Mesenchymal stem cell (in vitro differentiated cells and primary cell): ENCODE measurements around the gene GIMAP7. TPM values are rescaled to one million over a fixed set of nuclear protein-coding genes. Genes with fewer than 3 reads are reported as not detected.

Source experiments
- DNase-seq: peaks from one replicate; pipeline ENCODE4 v3.0.0-alpha.2; 2013
- H2AFZ ChIP-seq: one replicate; pipeline ENCODE4 v1.6.1; 2013; ENCODE audit warnings: low read depth, mild to moderate bottlenecking, control low read depth, inconsistent platforms, low read length, moderate library complexity
- H2AK5ac ChIP-seq: 2 replicates; pipeline ENCODE4 v1.6.1; 2013; ENCODE audit warnings: low read length, moderate library complexity, mild to moderate bottlenecking, inconsistent platforms; ENCODE audit not compliant: severe bottlenecking
- H2BK120ac ChIP-seq: one replicate; pipeline ENCODE4 v1.6.1; 2013; ENCODE audit warnings: low read depth, mild to moderate bottlenecking, inconsistent platforms, low read length, moderate library complexity
- H2BK12ac ChIP-seq, 2 experiments: one replicate each; pipeline ENCODE4 v1.6.1; 2013; ENCODE audit warnings: inconsistent platforms in 2 of 2, low read length in 2 of 2, mild to moderate bottlenecking in 2 of 2, moderate library complexity in 2 of 2, control low read depth in 1 of 2
- H2BK15ac ChIP-seq: one replicate; pipeline ENCODE4 v1.6.1; 2013; ENCODE audit warnings: mild to moderate bottlenecking, low read depth, inconsistent platforms; ENCODE audit not compliant: poor library complexity, severe bottlenecking
- H2BK5ac ChIP-seq: 2 replicates; pipeline ENCODE4 v1.6.1; 2013; ENCODE audit warnings: low read depth, mild to moderate bottlenecking, low read length, control low read depth, inconsistent platforms; ENCODE audit not compliant: poor library complexity, severe bottlenecking
- H3K14ac ChIP-seq, 2 experiments: one replicate each; pipeline ENCODE4 v1.6.1; 2013; ENCODE audit warnings: inconsistent platforms in 2 of 2, low read length in 2 of 2, control low read depth in 1 of 2, mild to moderate bottlenecking in 1 of 2, moderate library complexity in 1 of 2
- H3K18ac ChIP-seq, 2 experiments: one replicate each; pipeline ENCODE4 v1.6.1; 2013; ENCODE audit warnings: inconsistent platforms in 2 of 2, low read length in 2 of 2, control low read depth in 1 of 2, low read depth in 1 of 2, mild to moderate bottlenecking in 1 of 2
- H3K23ac ChIP-seq, 2 experiments: one replicate each; pipeline ENCODE4 v1.6.1; 2013; ENCODE audit warnings: inconsistent platforms in 2 of 2, low read length in 2 of 2, mild to moderate bottlenecking in 2 of 2, moderate library complexity in 2 of 2, control low read depth in 1 of 2
- H3K27ac ChIP-seq: 2 replicates; pipeline ENCODE4 v1.5.1; 2013; ENCODE audit warnings: mild to moderate bottlenecking, moderate library complexity, low read length, control low read depth, inconsistent platforms; ENCODE audit not compliant: poor library complexity, severe bottlenecking
- H3K27me3 ChIP-seq, 2 experiments: 2 replicates each; pipeline versions ENCODE4 v1.6.1 to v1.7.0; 2013; ENCODE audit warnings: low read length in 2 of 2, mild to moderate bottlenecking in 2 of 2, moderate library complexity in 2 of 2, control low read depth in 1 of 2, inconsistent platforms in 1 of 2; ENCODE audit not compliant: control insufficient read depth in 1 of 2, insufficient read depth in 1 of 2
- H3K36me3 ChIP-seq, 2 experiments: 2 replicates each; pipeline versions ENCODE4 v1.6.1 to v1.7.0; 2013; ENCODE audit warnings: low read length in 2 of 2, control low read depth in 1 of 2, inconsistent platforms in 1 of 2, low read depth in 1 of 2, mild to moderate bottlenecking in 1 of 2; ENCODE audit not compliant: insufficient read depth in 2 of 2, control insufficient read depth in 1 of 2
- H3K4ac ChIP-seq, 2 experiments: one replicate each; pipeline ENCODE4 v1.6.1; 2013; ENCODE audit warnings: inconsistent platforms in 2 of 2, low read length in 2 of 2, mild to moderate bottlenecking in 2 of 2, moderate library complexity in 2 of 2, control low read depth in 1 of 2, low read depth in 1 of 2
- H3K4me1 ChIP-seq: 2 replicates; pipeline ENCODE4 v1.6.1; 2013; ENCODE audit warnings: low read depth, low read length, control low read depth; ENCODE audit not compliant: control insufficient read depth, insufficient read depth
- H3K4me2 ChIP-seq: 2 replicates; pipeline ENCODE4 v1.6.1; 2013; ENCODE audit warnings: low read length, mild to moderate bottlenecking, inconsistent platforms; ENCODE audit not compliant: poor library complexity, severe bottlenecking
- H3K4me3 ChIP-seq, 2 experiments: 2 replicates each; pipeline versions ENCODE4 v1.5.1 to v1.7.0; 2013; ENCODE audit warnings: low read length in 2 of 2, mild to moderate bottlenecking in 2 of 2, control low read depth in 1 of 2, low read depth in 1 of 2; ENCODE audit not compliant: insufficient read depth in 1 of 2
- H3K79me1 ChIP-seq: replicated peaks from 2 replicates; pipeline ENCODE4 v1.6.1; 2013; ENCODE audit warnings: mild to moderate bottlenecking, control low read depth, low read length, inconsistent platforms; ENCODE audit not compliant: poor library complexity, severe bottlenecking
- H3K9ac ChIP-seq: 2 replicates; pipeline ENCODE4 v1.7.0; 2013; ENCODE audit warnings: mild to moderate bottlenecking, low read length, moderate library complexity
- H3K9me3 ChIP-seq: 2 replicates; pipeline ENCODE4 v1.7.0; 2013; ENCODE audit warnings: mild to moderate bottlenecking, low read length; ENCODE audit not compliant: control insufficient read depth
- H4K8ac ChIP-seq: one replicate; pipeline ENCODE4 v1.6.1; 2013; ENCODE audit warnings: inconsistent platforms, mild to moderate bottlenecking, low read length, moderate library complexity
- H4K91ac ChIP-seq: one replicate; pipeline ENCODE4 v1.6.1; 2013; ENCODE audit warnings: mild to moderate bottlenecking, low read length, inconsistent platforms
- WGBS: methylation state at CpG from one replicate; pipeline ENCODE4 v1.1.7; 2013; ENCODE audit warnings: mixed read lengths; 5-methylcytosine and 5-hydroxymethylcytosine counted together
- polyA plus RNA-seq, 2 experiments: library from polyadenylated mRNA; stranded (reverse); fragments of 200-250 nt; gene quantifications; one replicate each; pipeline ENCODE4 v1.2.3, GENCODE V29; 2013

The GIMAP7 gene
- not detected for polyA plus RNA-seq (2013, experiment 1 of 2)
- polyA plus RNA-seq (2013, experiment 2 of 2), result not detected

DNA sequence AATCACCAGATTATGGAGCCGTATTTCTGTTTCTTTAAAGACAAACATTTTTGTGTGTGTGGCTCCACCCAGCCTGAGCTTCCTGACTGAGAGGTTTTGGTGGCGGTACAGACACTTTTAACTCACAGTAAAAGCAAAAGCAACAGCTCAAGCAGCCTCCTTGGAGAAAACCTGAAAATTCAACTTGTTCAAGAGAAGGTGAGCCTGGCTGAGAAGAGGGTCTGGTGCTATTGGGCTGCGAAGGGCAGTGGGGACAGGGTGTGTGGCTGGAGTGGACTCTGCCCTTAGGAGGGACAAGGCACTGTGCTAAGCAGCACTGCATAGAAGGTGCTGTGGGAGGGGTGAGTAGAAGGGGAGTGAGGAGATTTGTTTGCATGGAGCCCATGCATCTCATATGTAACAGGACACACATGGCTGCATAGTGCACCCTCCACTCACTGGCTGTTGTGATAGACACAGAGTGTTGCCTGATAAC lies at the start of gene GIMAP7:
GIMAP7 (plus strand) TSS at position 125 of the 475 bp plus-strand sequence. CDS start 5,103 bp downstream, outside the sequence.
- Histone ChIP-seq H3K18ac (no peak within 1 kb of the TSS), H3K4ac (no peak within 1 kb of the TSS), H3K14ac (no peak within 1 kb of the TSS), H3K79me1 (no peaks in the 10 kb centered on the region), H3K27me3 (no peaks in the 10 kb centered on the region), H2BK120ac (no peak within 1 kb of the TSS), H3K36me3 (no peaks in the 10 kb centered on the region), H2BK15ac (no peak within 1 kb of the TSS), H4K91ac (no peak within 1 kb of the TSS), H3K4me2 (no peak within 1 kb of the TSS), H2BK12ac (no peak within 1 kb of the TSS), H3K9me3 (peaks cover 3% of the 10 kb centered on the region), H3K4me1 (no peaks in the 10 kb centered on the region), H2AFZ (no peak within 1 kb of the TSS), H2AK5ac (no peak within 1 kb of the TSS), H3K23ac (no peak within 1 kb of the TSS), H3K9ac (no peak within 1 kb of the TSS), H3K27ac (no peak within 1 kb of the TSS), H3K4me3 (no peak within 1 kb of the TSS), H4K8ac (no peak within 1 kb of the TSS), H2BK5ac (no peak within 1 kb of the TSS)
- no peak for DNase-seq
- WGBS, result 65% methylated on average over 3 of the region's 3 CpGs

DNA sequence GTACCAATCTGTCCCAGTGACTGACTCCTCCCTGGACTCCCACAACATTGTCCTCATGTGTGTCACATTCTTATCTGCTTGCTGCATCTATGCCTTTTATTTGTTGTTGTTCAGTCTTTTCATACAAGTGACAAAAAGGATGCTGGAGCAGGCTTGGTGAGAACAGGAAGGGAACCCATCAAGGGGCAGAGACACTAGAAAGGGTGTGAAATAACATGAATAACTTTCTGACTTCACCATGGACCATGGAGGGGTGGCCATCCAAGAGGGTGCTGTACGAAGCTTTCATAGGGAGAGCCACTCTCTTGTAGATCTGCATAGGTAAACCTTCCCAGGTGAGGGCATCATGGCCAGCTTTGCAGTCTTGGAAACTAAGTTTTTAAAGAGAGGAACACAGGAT lies 49.7 kb upstream of the GIMAP7 start:
- no peak overlapping the region for H3K4me2 ChIP-seq
- no peak overlapping the region for H3K14ac ChIP-seq
- H3K23ac ChIP-seq, result no peak overlapping the region
- no peak overlapping the region for H2BK120ac ChIP-seq
- no peak for DNase-seq
- no peak overlapping the region for H2AFZ ChIP-seq
- H2AK5ac ChIP-seq, result no peak overlapping the region
- H3K9me3 ChIP-seq, result peaks cover 21% of the 10 kb centered on the region
- H3K4me3 ChIP-seq, result no peak overlapping the region
- no peak overlapping the region for H4K91ac ChIP-seq
- H3K4me1 ChIP-seq, result no peaks in the 10 kb centered on the region
- no peak overlapping the region for H2BK12ac ChIP-seq
- no peak overlapping the region for H4K8ac ChIP-seq
- no peaks in the 10 kb centered on the region for H3K36me3 ChIP-seq
- 73% methylated on average over 1 of the region's 1 CpG for WGBS
- H3K18ac ChIP-seq, result no peak overlapping the region
- H3K27me3 ChIP-seq, result peaks cover 0 to 6% of the 10 kb centered on the region in 2 experiments
- no peak overlapping the region for H3K27ac ChIP-seq
- no peak overlapping the region for H2BK15ac ChIP-seq
- no peak overlapping the region for H3K9ac ChIP-seq
- H2BK5ac ChIP-seq, result no peak overlapping the region
- H3K79me1 ChIP-seq, result no peaks in the 10 kb centered on the region
- H3K4ac ChIP-seq, result no peak overlapping the region

DNA sequence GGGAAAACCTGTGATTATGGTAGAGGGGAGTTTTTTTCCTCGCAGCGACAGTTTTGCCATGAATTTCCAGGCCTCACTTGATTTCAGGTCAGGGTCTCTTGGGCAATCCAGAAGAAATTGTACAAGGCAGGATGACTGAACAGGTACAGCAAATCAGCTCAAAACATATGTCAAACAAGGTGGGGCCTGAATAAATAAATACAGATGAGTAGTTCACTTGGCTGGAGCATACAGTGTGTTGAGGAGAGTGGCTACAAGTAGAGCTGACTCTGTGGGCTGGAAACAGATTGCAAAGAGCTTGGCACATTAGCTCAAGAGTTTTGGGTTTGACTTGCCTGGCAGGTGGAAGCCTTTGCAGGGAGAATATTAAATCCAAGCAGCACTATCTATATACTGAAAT lies 49.3 kb upstream of the GIMAP7 start:
- no peak overlapping the region for H3K4me3 ChIP-seq
- no peak overlapping the region for H2AK5ac ChIP-seq
- H3K23ac ChIP-seq, result no peak overlapping the region
- H2BK120ac ChIP-seq, result no peak overlapping the region
- H3K18ac ChIP-seq, result no peak overlapping the region
- H3K27ac ChIP-seq, result no peak overlapping the region
- no peaks in the 10 kb centered on the region for H3K36me3 ChIP-seq
- H3K4me2 ChIP-seq, result no peak overlapping the region
- peaks cover 0 to 6% of the 10 kb centered on the region in 2 experiments for H3K27me3 ChIP-seq
- H3K79me1 ChIP-seq, result no peaks in the 10 kb centered on the region
- no peak overlapping the region for H3K9ac ChIP-seq
- H2BK15ac ChIP-seq, result no peak overlapping the region
- H3K9me3 ChIP-seq, result peaks cover 17% of the 10 kb centered on the region
- no peak overlapping the region for H4K8ac ChIP-seq
- no peak overlapping the region for H3K14ac ChIP-seq
- H4K91ac ChIP-seq, result no peak overlapping the region
- H2BK5ac ChIP-seq, result no peak overlapping the region
- H2BK12ac ChIP-seq, result no peak overlapping the region
- H3K4me1 ChIP-seq, result no peaks in the 10 kb centered on the region
- no peak for DNase-seq
- no peak overlapping the region for H2AFZ ChIP-seq
- 94% methylated on average over 2 of the region's 2 CpGs for WGBS
- H3K4ac ChIP-seq, result no peak overlapping the region

DNA sequence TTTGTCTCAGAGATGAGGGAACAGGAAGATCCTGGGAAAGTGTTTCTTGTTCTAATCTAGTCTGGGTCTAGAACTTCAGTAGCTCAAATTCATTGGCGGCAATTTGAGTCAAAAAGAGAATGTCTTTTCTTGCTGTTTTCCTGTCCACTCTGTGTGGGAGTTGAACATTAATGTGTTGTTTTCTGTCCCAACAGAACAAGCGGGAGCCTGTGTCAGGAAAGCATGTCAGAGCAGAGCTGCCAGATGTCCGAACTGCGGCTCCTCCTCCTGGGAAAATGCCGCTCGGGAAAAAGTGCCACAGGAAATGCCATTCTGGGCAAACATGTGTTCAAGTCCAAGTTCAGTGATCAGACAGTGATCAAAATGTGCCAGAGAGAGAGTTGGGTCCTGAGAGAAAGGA lies 48.2 kb upstream of the GIMAP7 start:
- DNase-seq, result no peak
- H2AFZ ChIP-seq, result no peak overlapping the region
- peaks cover 0 to 6% of the 10 kb centered on the region in 2 experiments for H3K27me3 ChIP-seq
- no peaks in the 10 kb centered on the region for H3K79me1 ChIP-seq
- H3K14ac ChIP-seq, result no peak overlapping the region
- no peak overlapping the region for H3K4me2 ChIP-seq
- no peak overlapping the region for H3K4me3 ChIP-seq
- no peak overlapping the region for H2BK5ac ChIP-seq
- peaks cover 8% of the 10 kb centered on the region for H3K9me3 ChIP-seq
- no peak overlapping the region for H3K9ac ChIP-seq
- no peak overlapping the region for H4K91ac ChIP-seq
- no peak overlapping the region for H3K4ac ChIP-seq
- H2AK5ac ChIP-seq, result no peak overlapping the region
- H4K8ac ChIP-seq, result no peak overlapping the region
- H3K27ac ChIP-seq, result no peak overlapping the region
- no peak overlapping the region for H2BK15ac ChIP-seq
- no peak overlapping the region for H3K18ac ChIP-seq
- H2BK12ac ChIP-seq, result no peak overlapping the region
- H3K36me3 ChIP-seq, result no peaks in the 10 kb centered on the region
- H3K23ac ChIP-seq, result no peak overlapping the region
- WGBS, result 90% methylated on average over 6 of the region's 6 CpGs
- H3K4me1 ChIP-seq, result no peaks in the 10 kb centered on the region
- no peak overlapping the region for H2BK120ac ChIP-seq
